ENCODE measurements around the gene RCSD1. TPM values are rescaled to one million over a fixed set of nuclear protein-coding genes. Genes with fewer than 3 reads are reported as not detected.

Gene RCSD1
- total RNA-seq, 2 donors from 2014 or later = 4.7 to 5.6 TPM

DNA sequence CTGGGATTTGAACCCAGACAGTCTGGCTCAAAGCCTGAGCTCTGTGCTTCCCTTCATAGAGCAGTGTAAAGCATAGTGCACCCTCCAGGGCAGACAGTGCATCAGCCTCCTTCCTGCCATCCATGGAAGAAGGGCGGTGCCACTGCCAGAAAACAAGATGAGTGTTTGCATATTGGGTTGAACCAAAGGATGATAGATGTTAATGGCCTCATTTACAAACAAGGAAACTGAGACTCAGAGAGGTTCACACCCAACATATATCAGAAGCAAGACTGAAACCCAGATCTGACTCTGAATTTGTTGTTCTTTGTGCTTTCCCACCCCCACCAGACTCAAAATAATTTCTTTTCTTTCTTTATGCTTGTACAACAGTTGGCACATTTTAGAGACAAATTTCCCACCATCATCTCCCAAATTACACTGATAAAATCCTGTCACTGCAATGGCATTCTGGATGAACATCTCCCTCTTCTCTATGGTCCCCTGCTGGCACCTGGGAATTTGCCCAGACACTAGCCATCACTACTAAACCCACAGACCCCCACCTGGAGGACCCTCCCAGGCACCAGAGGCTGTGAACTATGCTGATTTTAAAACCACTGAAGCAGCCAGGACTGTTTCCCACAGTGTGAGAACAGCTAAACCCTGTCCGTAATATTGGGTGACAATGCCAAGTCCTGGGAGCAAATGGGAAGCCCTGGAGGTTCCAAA, 46.3 kb downstream of the RCSD1 start:
- no peaks in the 10 kb centered on the region for H3K9me3 ChIP-seq
- no peaks in the 10 kb centered on the region for H3K27me3 ChIP-seq
- DNase-seq = no peak
- intact Hi-C loops (cut with DNase I) = no loop called here
- ATAC-seq = no peak
- 81 to 100% methylated on average over 2 of the region's 2 CpGs for WGBS, 2 donors
- no peak for TF ChIP-seq POLR2A (IDR thresholded peaks at IDR 0.05)
- TF ChIP-seq, protein P1, sequence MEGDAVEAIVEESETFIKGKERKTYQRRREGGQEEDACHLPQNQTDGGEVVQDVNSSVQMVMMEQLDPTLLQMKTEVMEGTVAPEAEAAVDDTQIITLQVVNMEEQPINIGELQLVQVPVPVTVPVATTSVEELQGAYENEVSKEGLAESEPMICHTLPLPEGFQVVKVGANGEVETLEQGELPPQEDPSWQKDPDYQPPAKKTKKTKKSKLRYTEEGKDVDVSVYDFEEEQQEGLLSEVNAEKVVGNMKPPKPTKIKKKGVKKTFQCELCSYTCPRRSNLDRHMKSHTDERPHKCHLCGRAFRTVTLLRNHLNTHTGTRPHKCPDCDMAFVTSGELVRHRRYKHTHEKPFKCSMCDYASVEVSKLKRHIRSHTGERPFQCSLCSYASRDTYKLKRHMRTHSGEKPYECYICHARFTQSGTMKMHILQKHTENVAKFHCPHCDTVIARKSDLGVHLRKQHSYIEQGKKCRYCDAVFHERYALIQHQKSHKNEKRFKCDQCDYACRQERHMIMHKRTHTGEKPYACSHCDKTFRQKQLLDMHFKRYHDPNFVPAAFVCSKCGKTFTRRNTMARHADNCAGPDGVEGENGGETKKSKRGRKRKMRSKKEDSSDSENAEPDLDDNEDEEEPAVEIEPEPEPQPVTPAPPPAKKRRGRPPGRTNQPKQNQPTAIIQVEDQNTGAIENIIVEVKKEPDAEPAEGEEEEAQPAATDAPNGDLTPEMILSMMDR (IDR thresholded peaks at IDR 0.05) = no peak
- H3K4me1 ChIP-seq = no peaks in the 10 kb centered on the region
- no peak overlapping the region for H3K27ac ChIP-seq
- H3K36me3 ChIP-seq (replicated peaks in 1 of 2; ENCODE audit: insufficient read depth in 1 of 2, low read depth in 2 of 2) = no peaks in the 10 kb centered on the region
- H3K4me3 ChIP-seq = no peak overlapping the region

DNA sequence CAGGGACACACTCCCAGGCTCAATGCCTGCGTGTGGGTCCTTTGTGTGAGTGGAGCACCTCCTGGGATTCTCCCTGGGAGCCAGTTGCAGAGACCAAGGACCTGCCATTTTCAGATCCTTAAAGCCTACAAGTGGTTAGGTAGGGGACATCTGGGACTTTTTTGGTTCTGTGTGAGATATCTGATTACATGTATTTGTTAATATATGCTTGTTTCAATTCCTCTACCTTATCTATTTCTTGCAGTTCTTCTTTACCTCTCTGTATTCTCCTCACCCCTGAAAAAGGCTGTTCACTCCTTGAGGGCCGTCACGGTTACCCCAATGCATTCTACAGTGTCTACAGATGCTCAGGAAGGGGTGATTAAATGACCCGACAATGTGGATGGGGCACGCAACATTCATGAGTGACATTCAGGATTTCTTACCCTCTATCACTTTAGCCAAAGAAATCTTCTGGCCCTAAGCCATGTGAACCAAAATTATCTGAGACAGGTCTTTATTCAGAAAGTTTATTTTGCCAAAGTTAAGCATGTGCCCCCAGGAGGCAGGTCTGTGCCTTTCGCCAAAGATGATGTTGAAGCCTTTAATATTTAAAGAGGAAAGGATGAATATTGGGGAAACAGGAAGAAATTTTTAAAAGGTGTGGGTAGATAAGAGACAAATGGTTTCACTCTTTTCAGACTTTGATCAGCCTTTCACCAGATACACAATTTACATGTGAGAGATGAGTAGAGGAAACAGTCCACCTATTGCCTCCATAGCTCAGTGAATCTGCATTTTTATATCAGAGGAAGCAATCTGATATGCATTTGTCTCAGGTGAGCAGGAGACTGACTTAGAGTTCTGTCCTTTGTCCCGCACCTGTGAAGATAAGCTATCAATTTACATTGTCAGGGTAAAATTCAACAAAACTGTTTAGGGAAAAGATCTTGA, 47.1 kb downstream of the RCSD1 start:
- WGBS, 2 donors = 72 to 80% methylated on average over 7 of the region's 7 CpGs

DNA sequence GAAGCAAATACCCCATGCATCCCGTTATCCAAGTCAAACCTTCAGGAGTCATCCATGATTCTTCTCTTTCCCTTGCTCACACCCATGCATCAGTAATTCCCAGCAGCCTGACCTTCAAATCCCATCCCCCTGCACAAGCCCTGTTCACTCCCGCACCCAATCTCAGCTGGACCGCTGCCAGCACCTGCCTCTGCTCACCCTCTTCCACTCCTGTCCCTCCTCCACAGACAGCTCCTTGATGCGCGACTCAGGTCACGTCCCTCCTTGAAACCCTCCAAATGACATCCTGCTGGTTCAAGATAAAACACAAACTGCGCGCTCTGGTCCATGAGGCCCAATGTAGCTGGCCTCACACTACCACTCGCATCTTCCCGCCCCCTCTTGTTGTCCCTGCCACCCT, 48.4 kb downstream of the RCSD1 start:
- no peak for DNase-seq
- intact Hi-C loops (cut with DNase I) = no loop called here

More for the DNA sequence above, 47.1 kb downstream of the RCSD1 start:
- ATAC-seq = no peak
- Histone ChIP-seq H3K4me1 (no peaks in the 10 kb centered on the region), H3K27me3 (no peaks in the 10 kb centered on the region), H3K27ac (no peak overlapping the region), H3K36me3 (replicated peaks in 1 of 2; ENCODE audit: insufficient read depth in 1 of 2, low read depth in 2 of 2) (no peaks in the 10 kb centered on the region), H3K4me3 (no peak overlapping the region), H3K9me3 (no peaks in the 10 kb centered on the region)
- TF ChIP-seq, protein P1 (IDR thresholded peaks at IDR 0.05) = no peak
- no peak for TF ChIP-seq POLR2A (IDR thresholded peaks at IDR 0.05)
- intact Hi-C loops (cut with DNase I) = no loop called here
- no peak for DNase-seq

DNA sequence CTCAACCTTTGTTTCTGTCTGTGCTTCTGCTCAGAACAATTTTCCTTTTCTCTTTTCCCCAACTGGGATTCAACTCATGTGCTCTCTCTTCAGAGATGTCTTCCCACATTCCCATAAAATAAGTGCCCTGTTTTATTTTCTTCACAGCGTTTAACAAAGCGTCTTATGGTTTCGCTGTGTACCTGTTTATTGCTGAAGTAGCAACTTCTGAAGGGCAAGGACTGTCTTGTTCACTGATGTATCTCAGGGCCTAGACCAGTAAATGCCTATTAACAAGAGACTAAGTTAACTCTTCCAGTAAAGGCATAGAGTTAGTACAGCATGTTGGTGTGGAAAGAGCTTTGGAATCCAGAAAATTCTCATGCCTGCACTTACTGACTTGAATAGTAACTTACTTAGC, 48.8 kb downstream of the RCSD1 start:
- no peak for DNase-seq
- H3K9me3 ChIP-seq = no peaks in the 10 kb centered on the region
- H3K27ac ChIP-seq = no peak overlapping the region
- ATAC-seq = no peak
- no peaks in the 10 kb centered on the region for H3K36me3 ChIP-seq (replicated peaks in 1 of 2; ENCODE audit: insufficient read depth in 1 of 2, low read depth in 2 of 2)
- TF ChIP-seq POLR2A (IDR thresholded peaks at IDR 0.05) = no peak
- TF ChIP-seq, protein P1 (IDR thresholded peaks at IDR 0.05) = no peak
- H3K4me1 ChIP-seq = no peaks in the 10 kb centered on the region
- no peak overlapping the region for H3K4me3 ChIP-seq
- 96 to 99% methylated on average over 3 of the region's 3 CpGs for WGBS, 2 donors
- intact Hi-C loops (cut with DNase I) = no loop called here
- H3K27me3 ChIP-seq = no peaks in the 10 kb centered on the region

More for the DNA sequence above, 48.4 kb downstream of the RCSD1 start:
- Histone ChIP-seq H3K4me1 (no peaks in the 10 kb centered on the region), H3K36me3 (replicated peaks in 1 of 2; ENCODE audit: insufficient read depth in 1 of 2, low read depth in 2 of 2) (no peaks in the 10 kb centered on the region), H3K27ac (no peak overlapping the region), H3K4me3 (no peak overlapping the region), H3K27me3 (no peaks in the 10 kb centered on the region), H3K9me3 (no peaks in the 10 kb centered on the region)
- ATAC-seq = no peak
- WGBS, 2 donors = 86 to 88% methylated on average over 10 of the region's 10 CpGs
- TF ChIP-seq, protein P1 (IDR thresholded peaks at IDR 0.05) = no peak
- TF ChIP-seq POLR2A (IDR thresholded peaks at IDR 0.05) = no peak
